LoVo (cell line): ENCODE measurements around the gene STIM2.

Source experiments
- DNase-seq: peaks from one replicate; pipeline ENCODE4 v3.0.0-alpha.2; 2016; ENCODE audit warnings: low spot score

The STIM2 gene

DNA sequence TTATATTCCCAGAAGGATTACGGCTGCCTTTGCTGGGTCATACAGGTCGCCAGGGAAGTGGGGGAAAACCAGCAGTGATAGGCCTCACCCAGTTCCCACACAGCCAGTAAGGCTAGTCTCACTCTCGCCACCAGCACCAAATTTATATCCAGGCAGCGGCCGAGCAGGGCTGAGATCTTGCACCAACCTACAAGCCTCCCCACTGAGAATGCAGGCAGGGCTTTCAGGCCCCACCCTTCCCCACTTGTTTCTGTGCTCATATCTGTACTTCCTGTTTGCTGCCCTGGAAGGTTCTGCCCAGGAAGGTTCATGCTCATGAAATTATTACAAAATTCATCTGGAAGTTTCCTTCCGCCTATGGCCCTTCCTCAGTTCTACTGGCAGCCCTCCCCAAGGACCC, 179.7 kb downstream of the STIM2 start:
- no peak for DNase-seq

DNA sequence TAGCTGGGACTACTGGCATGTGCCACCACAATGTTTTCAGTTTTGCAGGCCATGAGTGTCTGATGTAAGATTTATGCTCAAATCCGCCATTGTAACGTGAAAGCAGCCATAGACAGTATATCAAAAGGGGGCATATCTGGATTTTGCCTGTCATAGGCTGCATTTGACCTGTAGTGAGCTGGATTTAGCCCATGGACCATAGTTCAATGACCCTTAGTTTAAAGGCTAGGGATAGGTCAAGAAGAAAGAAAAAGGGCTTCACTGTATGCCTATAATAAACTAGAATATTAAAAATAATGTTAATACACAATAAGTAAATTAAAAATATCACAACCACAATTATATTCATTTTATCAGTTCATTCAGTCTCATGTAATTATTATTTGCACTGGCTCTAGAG, 181.8 kb downstream of the STIM2 start:
- no peak for DNase-seq

DNA sequence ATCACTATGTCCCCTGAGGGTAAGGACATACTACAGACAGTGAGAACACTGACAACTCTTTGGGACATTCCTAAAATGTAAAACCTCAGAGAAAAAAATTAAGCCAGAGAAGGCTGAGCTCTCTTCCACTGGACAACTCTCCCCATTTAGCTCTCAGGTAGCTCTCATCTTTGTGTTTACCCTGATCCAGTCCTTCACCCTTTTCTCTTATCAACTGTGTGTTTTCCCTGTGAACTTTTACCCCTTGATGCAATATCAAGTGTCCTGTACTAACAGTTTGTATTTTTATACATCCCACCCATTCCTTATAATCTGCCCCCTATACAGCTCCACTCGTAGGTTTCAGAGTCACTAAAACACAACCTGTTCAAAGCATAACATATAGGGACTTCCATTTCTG, 182.6 kb downstream of the STIM2 start:
- no peak for DNase-seq

DNA sequence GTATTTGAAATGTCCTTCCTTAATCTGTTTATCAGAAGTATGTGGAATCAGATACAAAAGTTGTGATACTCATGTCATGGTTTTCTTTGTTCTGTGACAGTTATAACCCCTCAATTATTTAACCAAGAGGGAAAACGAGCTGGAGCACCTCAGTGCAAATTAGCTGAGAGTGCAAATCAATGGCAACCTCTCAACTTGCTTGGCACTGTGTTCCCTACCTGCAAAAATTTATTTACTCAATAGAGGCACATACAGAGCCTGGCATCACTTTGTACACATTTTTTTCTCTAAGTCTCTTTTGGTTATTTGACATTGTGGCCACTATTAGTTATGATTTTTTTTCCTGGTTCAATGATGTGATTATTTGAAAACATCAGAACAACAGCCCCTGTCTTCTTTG, 186.2 kb downstream of the STIM2 start:
- no peak for DNase-seq

DNA sequence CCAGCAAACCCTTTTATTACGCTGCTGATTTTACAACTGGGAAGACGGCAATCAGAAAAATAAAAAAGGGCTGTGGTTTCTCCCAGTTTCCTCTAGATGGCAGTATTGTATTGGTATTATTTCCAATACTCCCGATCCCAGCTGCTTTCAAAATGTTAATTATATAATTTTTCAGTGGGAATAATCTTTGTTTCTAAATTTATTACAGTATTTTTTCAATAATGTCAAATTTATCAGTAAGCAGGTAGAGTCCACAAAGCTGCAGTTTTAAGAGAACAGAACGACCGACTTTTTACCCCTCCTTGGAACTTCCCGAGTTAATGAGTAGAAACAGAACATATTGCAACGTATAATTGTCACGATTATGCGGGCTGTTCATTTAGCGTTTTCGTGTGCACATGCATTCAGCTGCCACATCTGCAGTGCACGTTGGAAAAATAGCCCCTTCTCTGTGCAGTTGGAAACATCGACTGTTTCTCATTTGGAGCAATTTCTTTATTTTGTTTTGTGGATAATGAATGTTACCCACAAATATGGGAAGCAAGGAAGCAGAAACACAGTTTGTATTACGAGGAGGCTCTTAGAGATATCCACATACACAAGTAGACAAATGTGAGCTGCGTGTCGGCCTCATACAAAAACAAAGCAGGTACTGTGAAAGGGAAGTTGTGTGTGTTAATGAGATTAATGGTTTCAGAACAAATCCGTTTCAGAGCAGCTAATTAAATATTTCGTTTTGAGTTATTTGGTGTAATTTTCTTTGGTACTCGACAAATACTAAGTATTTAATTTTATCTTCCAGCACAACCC, 188.0 kb downstream of the STIM2 start:
- peak; percentile 53 for DNase-seq

DNA sequence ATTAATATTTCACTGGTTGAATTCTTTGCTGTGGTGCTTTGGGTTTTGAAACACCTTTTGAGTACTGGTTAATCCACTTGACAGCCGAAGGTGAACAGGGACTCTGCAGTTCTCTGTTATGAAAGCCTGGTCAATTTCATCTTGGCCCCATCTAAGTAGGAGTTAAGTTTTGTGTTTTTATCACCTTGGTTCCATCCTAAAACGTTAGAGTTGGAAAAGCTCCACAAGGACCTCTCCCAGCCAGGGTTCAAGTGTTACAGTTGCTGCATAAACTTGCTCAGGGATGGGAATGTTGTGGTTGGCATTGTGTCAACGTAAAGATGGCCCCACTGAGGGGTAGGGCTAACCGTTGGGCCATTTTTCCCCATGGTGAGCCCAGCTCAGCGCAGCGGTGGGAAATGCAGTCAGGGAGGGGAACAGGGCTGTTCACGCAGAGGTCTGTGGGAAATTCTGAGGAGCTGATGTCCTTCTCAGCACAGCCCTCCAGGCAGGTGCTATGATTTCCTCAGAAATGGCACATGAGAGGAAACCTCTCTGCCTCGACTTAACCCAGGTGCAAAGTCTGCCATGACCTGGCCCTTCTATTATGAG, 188.7 kb downstream of the STIM2 start:
- DNase-seq, result no peak

DNA sequence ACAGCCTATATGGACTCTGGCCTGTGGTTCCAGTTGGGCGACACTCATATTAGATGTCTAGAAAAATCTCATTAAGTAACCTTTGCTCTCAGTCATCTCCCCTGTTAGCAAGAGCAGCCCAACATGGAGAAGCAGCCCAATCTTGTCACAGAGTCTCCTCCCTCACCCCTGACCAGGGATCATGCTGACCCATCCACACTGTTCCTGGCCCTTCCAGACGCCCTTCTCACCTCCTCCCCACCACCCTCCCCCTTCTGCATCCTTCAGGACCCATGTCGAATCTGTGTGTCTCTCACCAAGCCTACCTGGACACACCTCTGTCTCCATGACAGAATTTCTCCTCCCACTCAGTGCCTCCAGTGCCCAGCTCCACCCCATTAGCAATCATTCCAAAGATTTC, 190.1 kb downstream of the STIM2 start:
- no peak for DNase-seq

DNA sequence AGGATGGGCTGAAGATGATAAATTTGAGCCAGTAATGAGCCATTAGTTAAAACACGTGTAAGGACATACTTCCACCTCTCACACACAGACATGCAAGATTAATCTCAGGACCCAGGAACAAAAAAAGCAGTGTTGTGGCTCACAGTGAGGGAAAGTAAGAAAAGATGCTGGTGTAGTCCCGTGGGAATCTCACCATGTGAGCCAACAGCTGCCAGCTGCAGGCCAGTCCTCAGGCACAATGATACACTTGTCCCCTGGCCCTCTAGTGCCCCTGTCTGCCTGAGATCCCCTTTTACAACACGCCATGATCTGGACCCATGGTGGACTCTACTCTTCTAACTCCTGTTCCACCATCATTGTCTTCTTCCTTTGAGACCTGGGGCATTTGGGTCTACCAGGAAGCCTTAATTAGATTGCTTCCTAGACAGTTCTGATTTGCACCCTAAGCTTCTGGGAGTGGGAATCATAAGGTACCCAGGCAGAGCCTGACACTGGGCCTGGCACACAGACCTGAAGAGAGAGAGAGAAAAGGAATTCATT, 194.7 kb downstream of the STIM2 start:
- DNase-seq, result no peak

DNA sequence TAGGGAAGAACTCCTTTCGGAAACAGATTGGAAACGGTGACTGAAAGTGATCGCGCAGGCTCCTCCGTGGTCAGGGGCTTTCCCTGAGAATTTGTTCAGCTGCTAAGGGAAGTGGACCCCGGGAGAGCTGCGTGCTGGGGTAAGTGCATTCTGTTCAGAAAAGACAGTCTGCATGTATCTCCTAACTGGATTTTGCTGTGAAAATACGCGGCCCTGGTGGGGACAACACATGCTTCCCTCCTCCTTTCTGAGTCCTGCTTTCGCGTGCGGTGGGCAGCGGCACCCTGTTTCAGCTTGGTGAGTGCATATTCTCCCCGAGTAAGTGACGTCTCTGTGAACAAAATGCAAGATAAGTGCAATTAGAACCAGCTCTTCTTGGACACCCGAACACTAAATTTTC, 195.6 kb downstream of the STIM2 start:
- no peak for DNase-seq

DNA sequence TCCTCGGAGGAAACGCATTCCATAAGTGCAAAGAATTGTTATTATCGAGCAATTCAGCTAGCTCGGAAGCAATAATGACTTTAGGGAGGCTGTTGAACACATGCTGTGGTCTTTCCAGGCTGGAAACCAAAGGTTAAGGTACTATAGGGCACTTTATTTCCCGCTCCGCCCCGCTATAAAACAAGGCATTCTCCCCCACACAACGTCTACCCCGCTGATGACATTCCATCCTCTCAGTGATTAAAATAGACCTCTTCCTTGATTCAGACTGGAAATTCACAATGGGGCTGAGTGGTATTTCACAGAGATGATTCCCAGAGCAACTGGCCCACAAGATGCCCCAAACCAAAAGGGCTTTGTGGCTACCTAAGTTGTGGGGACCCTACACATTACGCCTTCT, 196.4 kb downstream of the STIM2 start:
- DNase-seq, result no peak

DNA sequence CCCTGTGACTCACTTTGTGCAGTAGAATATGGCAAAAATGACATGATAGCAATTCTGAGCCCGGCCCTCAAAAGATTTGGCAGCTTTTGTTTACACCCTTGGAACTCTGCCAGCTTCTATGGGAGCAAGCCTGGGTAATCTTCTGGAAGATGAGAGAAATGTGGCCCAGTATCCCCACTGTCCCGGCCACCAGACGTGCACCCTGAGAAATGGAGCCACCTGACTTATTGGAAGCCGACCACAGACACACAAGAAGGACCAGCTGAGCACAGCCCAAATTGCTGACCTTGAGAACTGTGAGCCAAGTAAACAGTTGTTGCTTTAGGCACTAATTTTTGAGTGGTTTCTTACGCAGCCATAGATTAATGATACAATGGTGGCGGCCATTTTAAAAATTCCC, 197.0 kb downstream of the STIM2 start:
- DNase-seq, result no peak

DNA sequence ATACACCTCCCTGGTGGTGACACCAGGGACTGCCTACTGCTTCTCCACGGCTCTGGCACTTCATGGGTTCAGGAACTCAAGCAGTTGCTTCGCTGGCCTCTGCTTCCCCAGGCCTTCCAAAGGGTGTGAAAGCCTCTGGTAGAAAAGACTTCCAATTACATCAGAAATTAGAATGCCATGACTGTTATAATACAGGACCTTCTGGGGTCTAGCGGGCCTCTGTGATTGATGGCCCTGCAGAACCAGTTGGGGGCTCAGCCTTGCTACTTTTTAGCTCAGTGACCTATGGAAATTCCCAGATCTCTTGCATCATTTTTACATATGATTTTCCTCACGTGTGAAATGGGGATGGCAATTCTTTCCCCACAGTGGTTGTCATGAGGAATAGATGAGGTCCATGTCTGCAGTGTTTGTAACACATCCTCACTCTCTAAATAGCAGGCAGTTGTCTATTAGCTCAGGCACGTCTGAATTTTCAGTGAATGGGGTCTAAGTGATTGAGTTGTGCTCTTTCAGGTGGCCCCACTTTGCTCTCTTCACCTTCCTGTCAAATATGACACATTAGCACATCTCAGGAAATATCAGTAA, 198.3 kb downstream of the STIM2 start:
- DNase-seq, result no peak

DNA sequence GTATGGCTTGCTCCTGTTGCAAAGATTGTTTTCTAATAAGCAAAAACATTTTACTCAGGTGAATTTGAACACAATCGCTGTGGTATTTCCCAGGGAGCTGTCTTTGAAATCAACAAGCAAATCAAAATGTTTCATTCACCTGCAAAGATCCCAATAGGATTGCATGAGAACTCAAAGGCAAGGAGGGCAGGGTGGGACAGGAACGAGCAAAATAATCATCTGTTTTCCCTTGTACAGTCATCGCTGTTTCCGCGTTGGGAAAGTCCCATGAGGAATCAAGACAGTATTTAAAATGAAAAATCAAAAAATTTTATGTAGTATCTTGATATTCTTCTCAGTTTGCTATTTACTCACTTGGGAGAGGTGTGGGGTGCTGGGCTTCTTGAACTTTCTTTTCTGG, 198.8 kb downstream of the STIM2 start:
- DNase-seq, result no peak

DNA sequence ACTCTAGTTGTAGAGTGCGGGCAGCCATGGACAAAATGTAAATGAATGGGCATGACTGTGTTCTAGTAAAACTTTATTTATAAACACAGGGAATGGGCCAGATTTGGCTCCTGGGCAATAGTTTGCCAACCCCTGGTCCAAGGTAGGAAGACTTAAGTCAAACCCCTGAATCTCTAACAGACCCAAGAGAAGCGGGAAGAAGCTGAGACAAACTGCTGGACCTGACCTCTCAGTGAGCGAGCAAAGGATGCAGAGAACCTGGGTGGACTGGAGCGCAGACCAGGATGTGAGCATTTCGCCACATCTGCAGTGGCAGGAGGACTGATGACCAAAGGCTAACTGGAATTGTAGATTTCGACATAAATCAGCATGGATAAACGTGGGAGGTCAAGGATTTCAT, 201.6 kb downstream of the STIM2 start:
- no peak for DNase-seq

DNA sequence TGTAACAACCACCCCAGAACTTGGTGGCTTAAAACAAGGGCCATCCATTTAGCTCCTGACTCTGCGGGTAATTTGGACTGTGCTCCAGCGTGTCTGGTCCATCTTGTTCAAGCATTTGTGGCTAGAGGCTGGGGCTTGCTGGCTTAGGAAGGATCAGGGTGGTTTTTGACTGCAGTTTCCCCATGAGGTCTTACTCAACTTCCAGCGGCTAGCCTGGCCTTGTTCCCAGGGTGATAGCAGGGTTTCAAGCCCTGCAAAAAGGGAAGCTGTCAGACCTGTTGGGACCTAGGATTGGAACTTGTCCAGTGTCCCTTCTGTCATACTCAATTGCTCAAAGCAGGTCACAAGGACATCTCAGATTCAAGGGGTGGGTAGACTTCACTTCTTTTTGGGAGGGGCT, 205.9 kb downstream of the STIM2 start:
- DNase-seq, result no peak

DNA sequence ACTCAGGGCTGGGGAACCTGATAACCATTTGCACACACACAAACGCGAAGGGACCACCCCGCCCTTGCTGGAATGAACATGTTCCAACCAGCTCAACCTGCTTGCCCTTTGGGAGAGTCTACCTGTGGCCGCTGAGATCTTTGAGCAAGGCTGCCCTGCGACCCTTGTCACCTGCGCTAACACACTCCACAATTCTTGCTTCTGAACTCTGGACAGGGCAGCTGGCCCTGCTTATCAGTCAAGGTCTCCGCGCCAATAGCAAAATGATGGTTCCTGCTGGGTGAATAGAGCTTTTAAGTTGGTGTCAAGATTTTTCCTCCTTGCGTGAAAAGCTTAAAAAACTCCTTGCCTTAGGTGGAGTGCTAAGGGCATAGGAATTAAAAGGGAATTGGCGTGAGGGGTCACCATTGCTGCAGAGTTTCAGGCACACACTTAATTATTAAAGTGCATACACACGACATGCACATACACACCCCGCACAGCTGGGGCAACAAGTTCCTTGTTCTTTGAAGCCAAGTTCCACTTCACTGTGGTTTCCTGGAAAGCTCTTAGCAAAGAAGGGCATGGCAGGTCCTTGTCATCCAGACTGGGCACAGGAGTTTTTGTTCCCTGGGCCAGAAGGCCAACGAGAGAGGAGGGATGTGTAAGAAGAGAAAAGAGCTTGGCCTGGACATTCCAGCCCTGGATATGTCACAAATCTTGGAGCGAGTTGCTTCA, 207.7 kb downstream of the STIM2 start:
- DNase-seq, result no peak
